WTC11 (cell line): Measurements from ENCODE around the gene SIRT3.

ENCODE experiments used
- CREB1 ChIP-seq: sonication (generic); formaldehyde crosslinking; IDR thresholded peaks from 2 replicates; pipeline ENCODE4 v1.8.0; 2023; ENCODE audit warnings: mild to moderate bottlenecking, missing genetic modification reagents
- GABPB1 ChIP-seq: sonication (generic); formaldehyde crosslinking; IDR thresholded peaks from 2 replicates; pipeline ENCODE4 v1.8.1; 2023; ENCODE audit warnings: mild to moderate bottlenecking, missing genetic modification reagents
- RELA ChIP-seq: sonication (generic); formaldehyde crosslinking; IDR thresholded peaks from 2 replicates; pipeline ENCODE4 v1.8.1; 2022; ENCODE audit warnings: missing genetic modification reagents, mild to moderate bottlenecking, borderline replicate concordance
- ZNF263 ChIP-seq: sonication (generic); formaldehyde crosslinking; IDR thresholded peaks from 2 replicates; pipeline ENCODE4 v1.8.1; 2022; ENCODE audit warnings: low read depth, mild to moderate bottlenecking, moderate library complexity, missing genetic modification reagents
- TF ChIP-seq, protein P1 (sequence below): fragments of 200-600 bp; IDR thresholded peaks from 2 replicates; pipeline ENCODE4 v1.8.0; 2022; ENCODE audit warnings: antibody characterized with exemption
- TF ChIP-seq, protein P2 (sequence below): sonication (generic); formaldehyde crosslinking; IDR thresholded peaks from 2 replicates; pipeline ENCODE4 v1.8.1; 2023; ENCODE audit warnings: mild to moderate bottlenecking, moderate library complexity, missing genetic modification reagents

DNA sequence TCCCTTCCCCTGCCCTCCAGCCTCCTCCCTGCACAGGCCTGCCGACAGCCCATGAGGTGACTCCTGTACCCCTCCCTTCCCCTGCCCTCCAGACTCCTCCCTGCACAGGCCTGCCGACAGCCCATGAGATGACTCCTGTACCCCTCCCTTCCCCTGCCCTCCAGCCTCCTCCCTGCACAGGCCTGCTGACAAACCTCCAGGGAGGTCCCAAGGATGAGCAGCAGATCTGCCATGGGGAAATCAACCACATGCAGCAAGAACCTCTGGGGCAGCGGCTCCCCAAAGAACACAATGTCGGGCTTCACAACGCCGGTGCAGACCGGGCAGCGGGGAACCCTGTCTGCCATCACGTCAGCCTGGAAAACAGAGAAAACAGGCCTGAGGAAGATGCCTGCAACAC lies 12.3 kb downstream of the SIRT3 start:
- TF ChIP-seq, protein P1, sequence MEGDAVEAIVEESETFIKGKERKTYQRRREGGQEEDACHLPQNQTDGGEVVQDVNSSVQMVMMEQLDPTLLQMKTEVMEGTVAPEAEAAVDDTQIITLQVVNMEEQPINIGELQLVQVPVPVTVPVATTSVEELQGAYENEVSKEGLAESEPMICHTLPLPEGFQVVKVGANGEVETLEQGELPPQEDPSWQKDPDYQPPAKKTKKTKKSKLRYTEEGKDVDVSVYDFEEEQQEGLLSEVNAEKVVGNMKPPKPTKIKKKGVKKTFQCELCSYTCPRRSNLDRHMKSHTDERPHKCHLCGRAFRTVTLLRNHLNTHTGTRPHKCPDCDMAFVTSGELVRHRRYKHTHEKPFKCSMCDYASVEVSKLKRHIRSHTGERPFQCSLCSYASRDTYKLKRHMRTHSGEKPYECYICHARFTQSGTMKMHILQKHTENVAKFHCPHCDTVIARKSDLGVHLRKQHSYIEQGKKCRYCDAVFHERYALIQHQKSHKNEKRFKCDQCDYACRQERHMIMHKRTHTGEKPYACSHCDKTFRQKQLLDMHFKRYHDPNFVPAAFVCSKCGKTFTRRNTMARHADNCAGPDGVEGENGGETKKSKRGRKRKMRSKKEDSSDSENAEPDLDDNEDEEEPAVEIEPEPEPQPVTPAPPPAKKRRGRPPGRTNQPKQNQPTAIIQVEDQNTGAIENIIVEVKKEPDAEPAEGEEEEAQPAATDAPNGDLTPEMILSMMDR: no peak
- TF ChIP-seq RELA (CRISPR knock-in tag): no peak
- no peak for TF ChIP-seq CREB1
- TF ChIP-seq, protein P2, sequence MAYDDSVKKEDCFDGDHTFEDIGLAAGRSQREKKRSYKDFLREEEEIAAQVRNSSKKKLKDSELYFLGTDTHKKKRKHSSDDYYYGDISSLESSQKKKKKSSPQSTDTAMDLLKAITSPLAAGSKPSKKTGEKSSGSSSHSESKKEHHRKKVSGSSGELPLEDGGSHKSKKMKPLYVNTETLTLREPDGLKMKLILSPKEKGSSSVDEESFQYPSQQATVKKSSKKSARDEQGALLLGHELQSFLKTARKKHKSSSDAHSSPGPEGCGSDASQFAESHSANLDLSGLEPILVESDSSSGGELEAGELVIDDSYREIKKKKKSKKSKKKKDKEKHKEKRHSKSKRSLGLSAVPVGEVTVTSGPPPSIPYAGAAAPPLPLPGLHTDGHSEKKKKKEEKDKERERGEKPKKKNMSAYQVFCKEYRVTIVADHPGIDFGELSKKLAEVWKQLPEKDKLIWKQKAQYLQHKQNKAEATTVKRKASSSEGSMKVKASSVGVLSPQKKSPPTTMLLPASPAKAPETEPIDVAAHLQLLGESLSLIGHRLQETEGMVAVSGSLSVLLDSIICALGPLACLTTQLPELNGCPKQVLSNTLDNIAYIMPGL (CRISPR knock-in tag): no peak
- TF ChIP-seq ZNF263 (CRISPR knock-in tag): no peak
- TF ChIP-seq GABPB1 (CRISPR knock-in tag): no peak
